H1 (cell line): ENCODE data around the gene TSPAN9. TPM values are rescaled to one million over a fixed set of nuclear protein-coding genes. Genes with fewer than 3 reads are reported as not detected.

Source experiments
- CTCF ChIA-PET: fragments of 300-600 bp; sonication (Branson Sonifier 250); formaldehyde crosslinking; loops from one replicate; lab custom pipeline; 2021; ENCODE audit not compliant: partially characterized antibody; lab: Charles Lee
- POLR2A ChIA-PET: fragments of 300-600 bp; sonication (Branson Sonifier 250); formaldehyde crosslinking; loops from one replicate; lab custom pipeline; 2021; ENCODE audit warnings: inconsistent platforms; ENCODE audit not compliant: partially characterized antibody; lab: Charles Lee
- DNase-seq, 2 experiments: peaks; one replicate each; pipeline versions ENCODE4 v3.0.0 to v3.0.0-alpha.2; 2010 to 2022; ENCODE audit warnings: low spot score in 2 of 2, low read depth in 1 of 2, mixed read lengths in 1 of 2
- FAIRE-seq: peaks from 2 replicates; lab custom pipeline; 2011; peaks lifted over from hg19 to GRCh38; lab: Jason Lieb, UNC
- H2AFZ ChIP-seq: 2 replicates; pipeline ENCODE4 v1.8.1; 2012; ENCODE audit warnings: low read length, inconsistent platforms
- H2AK5ac ChIP-seq: 2 replicates; pipeline ENCODE4 v1.6.1; 2013; ENCODE audit warnings: low read depth, low read length
- H2BK120ac ChIP-seq: replicated peaks from 2 replicates; pipeline ENCODE3; 2013; ENCODE audit warnings: low read depth, low read length, inconsistent platforms
- H2BK12ac ChIP-seq: 2 replicates; pipeline ENCODE4 v1.6.1; 2013; ENCODE audit warnings: low read depth, low read length
- H2BK15ac ChIP-seq: 2 replicates; pipeline ENCODE4 v1.6.1; 2013; ENCODE audit warnings: low read length
- H2BK20ac ChIP-seq: 2 replicates; pipeline ENCODE4 v1.6.1; 2013; ENCODE audit warnings: low read length
- H2BK5ac ChIP-seq: 2 replicates; pipeline ENCODE4 v1.6.1; 2013; ENCODE audit warnings: low read depth, low read length
- H3K14ac ChIP-seq: 2 replicates; pipeline ENCODE4 v1.6.1; 2013; ENCODE audit warnings: inconsistent platforms; ENCODE audit not compliant: insufficient read length
- H3K18ac ChIP-seq: 2 replicates; pipeline ENCODE4 v1.6.1; 2013; ENCODE audit warnings: low read length; ENCODE audit errors: extremely low read depth
- H3K23ac ChIP-seq: 2 replicates; pipeline ENCODE4 v1.6.1; 2013; ENCODE audit warnings: inconsistent platforms; ENCODE audit not compliant: insufficient read length
- H3K23me2 ChIP-seq: 2 replicates; pipeline ENCODE4 v1.6.1; 2013; ENCODE audit warnings: low read depth, low read length
- H3K27ac ChIP-seq: 2 replicates; pipeline ENCODE4 v1.6.1; 2011; ENCODE audit warnings: low read depth, low read length, inconsistent platforms
- H3K27me3 ChIP-seq, 4 experiments: replicated peaks in 1 of 4; 1 replicate in 1 of 4; 2 replicates in 3 of 4; pipeline versions ENCODE4 v1.6.1 to v1.8.1; 2011 to 2013; ENCODE audit warnings: low read length in 3 of 4, mild to moderate bottlenecking in 3 of 4, inconsistent platforms in 2 of 4, mixed read lengths in 2 of 4, moderate library complexity in 1 of 4; ENCODE audit not compliant: control insufficient read depth in 3 of 4, insufficient read depth in 3 of 4; ENCODE audit errors: extremely low read depth in 1 of 4
- H3K36me3 ChIP-seq, 4 experiments: 2 replicates each; pipeline versions ENCODE4 v1.6.1 to v1.8.1; 2011 to 2013; ENCODE audit warnings: mild to moderate bottlenecking in 4 of 4, low read length in 3 of 4, moderate library complexity in 2 of 4, control low read depth in 1 of 4, inconsistent platforms in 1 of 4; ENCODE audit not compliant: insufficient read depth in 4 of 4, control insufficient read depth in 2 of 4
- H3K4ac ChIP-seq: replicated peaks from 2 replicates; pipeline ENCODE3; 2013; ENCODE audit warnings: low read length, low read depth, mixed read lengths, inconsistent platforms; ENCODE audit not compliant: insufficient read length
- H3K4me1 ChIP-seq, 4 experiments: replicated peaks in 1 of 4; 1 replicate in 1 of 4; 2 replicates in 3 of 4; pipeline versions ENCODE4 v1.6.1 to v1.8.1; 2011 to 2013; ENCODE audit warnings: low read length in 3 of 4, inconsistent platforms in 2 of 4, mixed read lengths in 1 of 4; ENCODE audit not compliant: insufficient read depth in 4 of 4, control insufficient read depth in 3 of 4
- H3K4me2 ChIP-seq, 2 experiments: 2 replicates each; pipeline versions ENCODE4 v1.6.1 to v1.8.1; 2011 to 2013; ENCODE audit warnings: low read depth in 2 of 2, low read length in 2 of 2, control low read depth in 1 of 2, inconsistent platforms in 1 of 2, mild to moderate bottlenecking in 1 of 2; ENCODE audit not compliant: insufficient read depth in 1 of 2
- H3K4me3 ChIP-seq, 4 experiments: fragments of 200-600, 300-600 bp in 1 of 4; sonication (generic), shearing (Covaris generic), sonication (Bioruptor Twin) in 1 of 4; 2 replicates each; pipeline versions ENCODE4 v1.5.1 to v1.8.1; 2011 to 2016; ENCODE audit warnings: low read length in 4 of 4, low read depth in 3 of 4, control low read depth in 2 of 4, inconsistent platforms in 2 of 4, mild to moderate bottlenecking in 2 of 4, mixed read lengths in 1 of 4, moderate library complexity in 1 of 4; ENCODE audit not compliant: insufficient read depth in 2 of 4; ENCODE audit errors: extremely low read depth in 1 of 4
- H3K56ac ChIP-seq: replicated peaks from 2 replicates; pipeline ENCODE3; 2013; ENCODE audit warnings: low read depth, mild to moderate bottlenecking, mixed read lengths, low read length, inconsistent platforms; ENCODE audit not compliant: insufficient read length
- H3K79me1 ChIP-seq: 2 replicates; pipeline ENCODE4 v1.6.1; 2013; ENCODE audit warnings: low read depth, low read length, control low read depth
- H3K79me2 ChIP-seq, 2 experiments: 2 replicates each; pipeline versions ENCODE4 v1.6.1 to v1.8.1; 2012 to 2013; ENCODE audit warnings: low read length in 2 of 2, mild to moderate bottlenecking in 2 of 2, inconsistent platforms in 1 of 2; ENCODE audit not compliant: insufficient read depth in 2 of 2, control insufficient read depth in 1 of 2
- H3K9ac ChIP-seq, 4 experiments: replicated peaks in 1 of 4; 1 replicate in 1 of 4; 2 replicates in 3 of 4; pipeline versions ENCODE4 v1.6.1 to v1.8.1; 2011 to 2013; ENCODE audit warnings: low read depth in 3 of 4, low read length in 3 of 4, control low read depth in 2 of 4, mild to moderate bottlenecking in 2 of 4, moderate library complexity in 2 of 4, inconsistent platforms in 1 of 4; ENCODE audit errors: extremely low read depth in 1 of 4
- H3K9me3 ChIP-seq, 2 experiments: 2 replicates each; pipeline versions ENCODE4 v1.6.1 to v1.8.1; 2012 to 2013; ENCODE audit warnings: mild to moderate bottlenecking in 2 of 2, moderate library complexity in 2 of 2, control low read depth in 1 of 2, inconsistent platforms in 1 of 2, low read depth in 1 of 2, low read length in 1 of 2, mixed read lengths in 1 of 2; ENCODE audit not compliant: insufficient read depth in 2 of 2
- H4K20me1 ChIP-seq, 2 experiments: replicated peaks in 1 of 2; 2 replicates each; pipeline versions ENCODE3 to v1.8.1; 2011 to 2013; ENCODE audit warnings: inconsistent platforms in 2 of 2, low read length in 2 of 2, mild to moderate bottlenecking in 1 of 2; ENCODE audit not compliant: insufficient read depth in 2 of 2, control insufficient read depth in 1 of 2
- H4K5ac ChIP-seq: 2 replicates; pipeline ENCODE4 v1.6.1; 2013; ENCODE audit warnings: low read length, low read depth, mixed read lengths, inconsistent platforms; ENCODE audit not compliant: insufficient read length
- H4K8ac ChIP-seq: 2 replicates; pipeline ENCODE4 v1.8.0; 2013; ENCODE audit warnings: mild to moderate bottlenecking, moderate library complexity, low read length, inconsistent platforms; ENCODE audit not compliant: insufficient read depth; ENCODE audit errors: extremely low read depth
- H4K91ac ChIP-seq: replicated peaks from 2 replicates; pipeline ENCODE3; 2013; ENCODE audit warnings: low read length, mixed read lengths, inconsistent platforms; ENCODE audit not compliant: insufficient read length
- ASH2L ChIP-seq: fragments of 200-600, 300-600 bp; sonication (generic); IDR thresholded peaks from one replicate; pipeline ENCODE4 v1.7.1; 2017; ENCODE audit warnings: low read length
- CBX8 ChIP-seq: fragments of 300-800, 300-1000 bp; sonication (generic); IDR thresholded peaks from 2 replicates; pipeline ENCODE4 v1.7.1; 2016; ENCODE audit warnings: low read depth, low read length, borderline replicate concordance
- WGBS, 2 experiments: shearing (Covaris generic) in 1 of 2; methylation state at CpG; one replicate each; pipeline versions ENCODE4 v1.1.6 to v1.1.7; 2013 to 2015; ENCODE audit warnings: low lambda C conversion rate in 2 of 2, mixed read lengths in 2 of 2, inconsistent platforms in 1 of 2, low coverage in 1 of 2, missing lambda C conversion rate in 1 of 2; ENCODE audit not compliant: insufficient replicate concordance in 2 of 2, insufficient coverage in 1 of 2, insufficient read length in 1 of 2; ENCODE audit errors: extremely low coverage in 1 of 2, missing lambda C conversion rate in 1 of 2; 5-methylcytosine and 5-hydroxymethylcytosine counted together
- polyA plus RNA-seq, 7 experiments: library from polyadenylated mRNA; depleted of rRNA in 3 of 7; stranded (reverse) in 5 of 7; unstranded in 2 of 7; fragments of >200 nt in 5 of 7; fragments of 200-250 nt in 2 of 7; gene quantifications; 1 replicate in 5 of 7; 2 replicates in 1 of 7; 4 replicates in 1 of 7; pipeline versions ENCODE4 v1.2.1 to v1.2.3, GENCODE V29; 2011 to 2013; ENCODE audit warnings: missing spikeins in 2 of 7, mixed read lengths in 2 of 7
- total RNA-seq: library from RNA; stranded (reverse); fragmentation: NEBNext Ultra II Directional; extraction: Animal tissue kit (Norgen Biotek cat#: 25700); gene quantifications from 2 replicates; pipeline ENCODE4 v1.2.1, GENCODE V29; 2021

TSPAN9 gene
- total and polyA plus RNA-seq, 2 of the 8 experiments (the other 6 are each of a cell fraction or from before 2014, with no cell fraction given), result 11.5 to 29.1 TPM

DNA sequence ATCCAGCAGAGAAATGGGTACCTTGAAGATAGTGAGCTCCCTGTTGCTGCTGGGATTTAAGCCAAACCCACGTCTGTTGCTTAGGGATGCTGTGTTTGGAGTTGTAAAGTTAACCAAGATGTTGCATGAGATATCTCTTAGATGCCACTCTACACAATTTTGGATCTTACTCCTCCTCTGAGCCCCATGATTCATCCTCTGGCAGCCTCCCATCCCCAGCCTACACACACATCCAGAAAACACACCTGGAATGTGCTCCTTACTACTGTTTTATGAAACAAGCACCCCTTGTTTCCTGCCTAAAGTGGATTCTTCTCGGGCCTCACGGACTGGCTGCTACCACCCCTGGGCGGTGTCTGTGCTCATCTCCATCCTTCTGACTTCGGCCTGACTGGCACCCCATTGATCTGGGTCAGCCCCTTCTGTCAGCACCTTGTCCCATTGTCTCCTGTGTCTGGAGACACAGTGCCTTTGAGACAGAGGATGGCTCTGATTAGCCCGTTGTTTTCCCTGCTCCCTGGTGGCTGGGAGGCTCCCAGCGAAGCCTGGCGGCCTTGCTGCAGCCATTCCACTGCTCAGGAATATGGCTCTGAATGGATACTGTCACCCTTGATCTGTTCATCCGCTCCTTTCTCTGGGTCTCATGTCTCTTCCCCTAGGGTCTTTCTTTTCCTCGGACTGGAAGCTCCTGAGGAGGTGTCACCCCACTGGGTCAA, 24.3 kb downstream of the TSPAN9 start:
- no peak overlapping the region for H4K5ac ChIP-seq
- H3K4me2 ChIP-seq, result no peak overlapping the region
- FAIRE-seq, result no peak
- H3K18ac ChIP-seq, result no peak overlapping the region
- no peak overlapping the region for H3K27ac ChIP-seq
- H3K9me3 ChIP-seq, result no peaks in the 10 kb centered on the region; a peak in 1 of 4 replicates
- no peak overlapping the region; the same call in 1 of the 2 replicates for H4K8ac ChIP-seq
- ChIA-PET CTCF (interaction anchor here (0.6 to 5.5 kb wide), 6 partner anchors 9 to 212 kb away, joined by 3 to 28 read pairs (median 4); no protein-coding TSS in a partner anchor), POLR2A (interaction anchor here (0.6 to 1.1 kb wide), 2 partner anchors 20 to 237 kb away, joined by 3 read pairs; no protein-coding TSS in a partner anchor)
- no peak overlapping the region; the same call in 1 of the 2 replicates for H2BK20ac ChIP-seq
- no peak for DNase-seq
- H3K4me3 ChIP-seq, result no peak overlapping the region
- no peak overlapping the region for H3K56ac ChIP-seq
- no peak overlapping the region for H2BK12ac ChIP-seq
- H2BK120ac ChIP-seq, result no peak overlapping the region
- H4K20me1 ChIP-seq, result peaks cover 0 to 5% of the 10 kb centered on the region in 2 experiments
- no peak overlapping the region for H2AK5ac ChIP-seq
- H3K9ac ChIP-seq, result no peak overlapping the region
- no peaks in the 10 kb centered on the region; the same call in 1 of the 2 replicates for H3K23me2 ChIP-seq
- H3K14ac ChIP-seq, result no peak overlapping the region
- no peak overlapping the region for H2BK5ac ChIP-seq
- 90% methylated on average over 10 of the region's 10 CpGs; no CpG with 5 or more reads in 1 of the 2 experiments for WGBS, 2 experiments
- no peak overlapping the region for H3K4ac ChIP-seq
- H4K91ac ChIP-seq, result no peak overlapping the region
- no peak overlapping the region for H3K23ac ChIP-seq
- H3K4me1 ChIP-seq, result peaks cover 0 to 9% (median 2%) of the 10 kb centered on the region in 4 experiments; a peak in 4 of 7 replicates
- H3K79me2 ChIP-seq, result no peaks in the 10 kb centered on the region
- H2BK15ac ChIP-seq, result no peak overlapping the region
- no peaks in the 10 kb centered on the region for H3K27me3 ChIP-seq
- H3K36me3 ChIP-seq, result no peaks in the 10 kb centered on the region
- H2AFZ ChIP-seq, result no peak overlapping the region
- peaks cover 7% of the 10 kb centered on the region; the same call in 1 of the 2 replicates for H3K79me1 ChIP-seq
- no peak for TF ChIP-seq CBX8
- no peak for TF ChIP-seq ASH2L
